ENCODE data around the gene CD93.
A peak's percentile ranks its signal among the peaks of the same experiment; 100 is the strongest.

CD93 gene

DNA sequence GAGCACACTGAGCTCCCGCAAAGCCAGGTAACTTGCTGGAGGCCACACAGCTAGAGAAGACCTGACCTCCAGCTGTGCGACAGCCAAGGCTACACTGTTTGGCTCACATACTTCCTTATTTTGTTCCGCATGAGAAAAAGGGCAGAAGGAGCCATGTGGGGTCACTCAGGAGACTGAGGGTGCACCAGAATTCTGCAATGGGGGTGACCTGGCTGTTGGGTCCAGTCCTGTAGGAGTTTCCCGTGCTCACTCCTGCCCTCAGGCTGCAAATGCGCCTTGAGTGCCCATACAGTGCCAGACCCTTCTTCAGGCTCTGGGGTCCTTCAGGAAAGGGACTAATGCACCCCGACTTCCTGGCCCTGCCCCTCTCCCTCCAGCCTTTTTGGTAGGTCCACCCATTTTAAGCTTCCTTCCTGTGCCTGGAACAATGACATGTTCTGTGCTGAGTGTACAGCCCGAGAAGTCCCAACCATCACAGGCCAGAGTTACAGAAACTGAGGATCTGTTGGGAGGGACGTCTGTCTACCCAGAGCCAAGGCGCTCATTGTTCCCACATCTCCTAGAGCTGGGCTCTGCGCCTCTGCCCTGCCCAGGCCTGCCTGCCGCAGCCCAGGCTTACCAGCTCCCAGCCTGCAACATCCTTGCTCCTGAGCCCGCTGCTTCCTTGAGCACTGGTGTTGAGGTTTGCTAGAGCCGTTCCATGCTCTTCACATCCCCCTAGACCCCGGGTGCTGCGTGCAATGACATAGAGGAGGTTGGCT, 33.5 kb upstream of the CD93 start:
- peaks cover 64% of the 10 kb centered on the region for H3K4me1 ChIP-seq (ENCODE audit: low read length)
- H3K36me3 ChIP-seq (replicated peaks; ENCODE audit: low read depth, low read length), result no peaks in the 10 kb centered on the region
- no peaks in the 10 kb centered on the region for H4K20me1 ChIP-seq (ENCODE audit: insufficient read depth, low read length)
- TF ChIP-seq, protein P1, sequence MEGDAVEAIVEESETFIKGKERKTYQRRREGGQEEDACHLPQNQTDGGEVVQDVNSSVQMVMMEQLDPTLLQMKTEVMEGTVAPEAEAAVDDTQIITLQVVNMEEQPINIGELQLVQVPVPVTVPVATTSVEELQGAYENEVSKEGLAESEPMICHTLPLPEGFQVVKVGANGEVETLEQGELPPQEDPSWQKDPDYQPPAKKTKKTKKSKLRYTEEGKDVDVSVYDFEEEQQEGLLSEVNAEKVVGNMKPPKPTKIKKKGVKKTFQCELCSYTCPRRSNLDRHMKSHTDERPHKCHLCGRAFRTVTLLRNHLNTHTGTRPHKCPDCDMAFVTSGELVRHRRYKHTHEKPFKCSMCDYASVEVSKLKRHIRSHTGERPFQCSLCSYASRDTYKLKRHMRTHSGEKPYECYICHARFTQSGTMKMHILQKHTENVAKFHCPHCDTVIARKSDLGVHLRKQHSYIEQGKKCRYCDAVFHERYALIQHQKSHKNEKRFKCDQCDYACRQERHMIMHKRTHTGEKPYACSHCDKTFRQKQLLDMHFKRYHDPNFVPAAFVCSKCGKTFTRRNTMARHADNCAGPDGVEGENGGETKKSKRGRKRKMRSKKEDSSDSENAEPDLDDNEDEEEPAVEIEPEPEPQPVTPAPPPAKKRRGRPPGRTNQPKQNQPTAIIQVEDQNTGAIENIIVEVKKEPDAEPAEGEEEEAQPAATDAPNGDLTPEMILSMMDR (IDR thresholded peaks at IDR 0.05; ENCODE audit: low read depth, low read length), result no peak
- no peak for TF ChIP-seq EZH2phosphoT487 (IDR thresholded peaks at IDR 0.05; ENCODE audit: low read depth)
- H3K27ac ChIP-seq (ENCODE audit: low read length), result no peak overlapping the region
- no peak overlapping the region for H2AFZ ChIP-seq (ENCODE audit: low read depth, low read length)
- no peak overlapping the region for H3K4me2 ChIP-seq (ENCODE audit: low read length)
- no peak overlapping the region for H3K9ac ChIP-seq (ENCODE audit: low read length)
- no peaks in the 10 kb centered on the region for H3K9me3 ChIP-seq (ENCODE audit: insufficient read depth, low read length)
- no peak overlapping the region for H3K4me3 ChIP-seq (ENCODE audit: low read length)
- H3K27me3 ChIP-seq (ENCODE audit: low read depth, low read length), result no peaks in the 10 kb centered on the region
- no peaks in the 10 kb centered on the region for H3K79me2 ChIP-seq (ENCODE audit: low read length)

DNA sequence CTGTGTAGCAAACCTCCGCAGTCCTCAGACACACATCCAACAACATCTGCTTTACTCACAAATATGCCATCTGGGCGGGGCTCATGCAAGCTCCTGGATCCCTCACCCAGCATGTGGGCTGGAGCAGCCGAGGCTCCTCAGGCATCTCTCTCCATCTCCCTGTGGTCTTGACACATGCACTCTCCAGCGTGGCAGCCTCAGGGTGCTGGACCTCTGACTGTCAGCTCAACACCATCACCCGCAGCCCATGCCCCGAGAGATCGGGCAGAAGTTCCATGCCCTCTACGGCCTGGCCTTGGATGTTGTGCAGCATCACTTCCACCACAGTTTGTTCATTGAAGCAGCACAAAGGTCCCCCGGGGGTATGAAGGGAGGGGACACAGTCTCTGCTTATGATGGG, 32.6 kb upstream of the CD93 start:
- Histone ChIP-seq H3K36me3 (replicated peaks; ENCODE audit: low read depth, low read length) (no peaks in the 10 kb centered on the region), H3K27me3 (ENCODE audit: low read depth, low read length) (no peaks in the 10 kb centered on the region), H3K4me1 (ENCODE audit: low read length) (peaks cover 73% of the 10 kb centered on the region), H3K4me3 (ENCODE audit: low read length) (no peak overlapping the region), H2AFZ (ENCODE audit: low read depth, low read length) (no peak overlapping the region), H3K4me2 (ENCODE audit: low read length) (peak overlapping the region; percentile 78), H4K20me1 (ENCODE audit: insufficient read depth, low read length) (no peaks in the 10 kb centered on the region), H3K27ac (ENCODE audit: low read length) (peak overlapping the region; percentile 79), H3K79me2 (ENCODE audit: low read length) (no peaks in the 10 kb centered on the region), H3K9ac (ENCODE audit: low read length) (peak overlapping the region; percentile 62; the same call in 1 of the 2 replicates), H3K9me3 (ENCODE audit: insufficient read depth, low read length) (no peaks in the 10 kb centered on the region)
- TF ChIP-seq, protein P1 (IDR thresholded peaks at IDR 0.05; ENCODE audit: low read depth, low read length), result no peak
- no peak for TF ChIP-seq EZH2phosphoT487 (IDR thresholded peaks at IDR 0.05; ENCODE audit: low read depth)

DNA sequence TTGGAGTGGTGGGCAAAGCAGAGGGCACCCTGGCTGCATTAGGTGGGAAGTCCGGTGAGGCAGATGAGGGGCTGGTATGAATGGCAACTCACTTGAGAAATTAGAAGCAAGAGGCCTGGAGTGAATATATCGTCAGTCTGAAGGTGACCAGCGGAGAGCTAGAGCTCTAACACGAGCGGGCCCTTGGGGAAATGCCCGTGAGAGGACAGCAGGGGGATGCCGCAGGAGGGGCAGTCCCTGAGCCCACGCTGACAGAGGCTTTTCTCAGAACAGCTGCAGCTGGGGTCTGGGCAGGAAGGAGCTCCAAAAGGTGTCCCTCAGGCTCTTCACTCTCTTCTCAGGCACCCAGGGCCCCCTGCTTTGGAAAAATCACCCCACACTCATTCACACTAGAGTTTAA, 32.0 kb upstream of the CD93 start:
- Histone ChIP-seq H3K4me3 (ENCODE audit: low read length) (peak overlapping the region; percentile 36), H3K79me2 (ENCODE audit: low read length) (no peaks in the 10 kb centered on the region), H3K4me2 (ENCODE audit: low read length) (peak overlapping the region; percentile 78), H3K4me1 (ENCODE audit: low read length) (peaks cover 78% of the 10 kb centered on the region), H3K27ac (ENCODE audit: low read length) (peak overlapping the region; percentile 79), H3K9ac (ENCODE audit: low read length) (peak overlapping the region; percentile 62), H4K20me1 (ENCODE audit: insufficient read depth, low read length) (no peaks in the 10 kb centered on the region), H3K9me3 (ENCODE audit: insufficient read depth, low read length) (no peaks in the 10 kb centered on the region), H3K36me3 (replicated peaks; ENCODE audit: low read depth, low read length) (no peaks in the 10 kb centered on the region), H2AFZ (ENCODE audit: low read depth, low read length) (no peak overlapping the region), H3K27me3 (ENCODE audit: low read depth, low read length) (no peaks in the 10 kb centered on the region)
- TF ChIP-seq, protein P1 (IDR thresholded peaks at IDR 0.05; ENCODE audit: low read depth, low read length), result 0 out of 2 replicates have a peak, but pooled peaks have one; percentile 5
- TF ChIP-seq EZH2phosphoT487 (IDR thresholded peaks at IDR 0.05; ENCODE audit: low read depth), result no peak

DNA sequence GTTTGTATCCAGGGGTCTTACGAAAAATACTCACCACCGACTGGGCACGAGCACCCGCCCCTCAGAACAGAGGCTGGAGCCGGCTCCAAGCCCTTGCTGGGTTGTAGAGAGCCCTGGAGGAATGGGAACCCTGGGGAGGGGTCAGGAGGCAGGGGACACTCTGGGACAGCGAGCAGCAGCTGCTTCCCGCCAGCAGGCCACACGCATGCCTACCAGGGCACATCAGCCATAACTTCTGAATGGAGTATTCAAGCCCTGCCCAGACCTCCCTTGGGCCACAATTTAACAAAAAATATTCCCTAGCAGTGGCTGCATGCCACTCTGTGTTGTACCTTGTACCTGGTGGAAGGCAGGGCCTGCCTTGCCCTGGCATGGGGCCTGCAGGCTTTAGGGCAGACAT, 31.6 kb upstream of the CD93 start:
- Histone ChIP-seq H3K79me2 (ENCODE audit: low read length) (no peaks in the 10 kb centered on the region), H2AFZ (ENCODE audit: low read depth, low read length) (no peak overlapping the region), H3K27ac (ENCODE audit: low read length) (peak overlapping the region; percentile 79), H3K36me3 (replicated peaks; ENCODE audit: low read depth, low read length) (no peaks in the 10 kb centered on the region), H3K9me3 (ENCODE audit: insufficient read depth, low read length) (no peaks in the 10 kb centered on the region), H3K4me2 (ENCODE audit: low read length) (peak overlapping the region; percentile 78), H3K4me1 (ENCODE audit: low read length) (peaks cover 81% of the 10 kb centered on the region), H4K20me1 (ENCODE audit: insufficient read depth, low read length) (no peaks in the 10 kb centered on the region), H3K4me3 (ENCODE audit: low read length) (peak overlapping the region; percentile 36), H3K27me3 (ENCODE audit: low read depth, low read length) (no peaks in the 10 kb centered on the region), H3K9ac (ENCODE audit: low read length) (peak overlapping the region; percentile 62)
- no peak for TF ChIP-seq EZH2phosphoT487 (IDR thresholded peaks at IDR 0.05; ENCODE audit: low read depth)
- TF ChIP-seq, protein P1 (IDR thresholded peaks at IDR 0.05; ENCODE audit: low read depth, low read length), result no peak

Measured in OCI-LY3 (cell line).